ENCODE data around the gene LYPLAL1. TPM values are rescaled to one million over a fixed set of nuclear protein-coding genes. Genes with fewer than 3 reads are reported as not detected.

Gene LYPLAL1
- total and polyA plus RNA-seq, 9 of the 15 experiments (the other 6 are each of a cell fraction or from before 2014, with no cell fraction given): 14.9 to 179 (median 46.3) TPM

- ChIA-PET POLR2A (no interaction called here), CTCF (ENCODE audit: low intra/inter-chr PET ratio) (no interaction called here)
- no peaks in the 10 kb centered on the region for H3K36me3 ChIP-seq (ENCODE audit: control insufficient read depth, insufficient read depth, low read length)
- no peaks in the 10 kb centered on the region for H3K9me3 ChIP-seq (replicated peaks; ENCODE audit: control insufficient read depth, insufficient read depth, low read depth, low read length)
- no peaks in the 10 kb centered on the region for H3K79me2 ChIP-seq (ENCODE audit: control insufficient read depth, insufficient read depth, low read length)
- ATAC-seq (no peak), DNase-seq (ENCODE audit: extremely low read depth in 1 of 4, low spot score in 3 of 4) (no peak), FAIRE-seq (no peak)
- no peak overlapping the region for H3K27ac ChIP-seq (ENCODE audit: extremely low read depth, low read depth, low read length)
- H3K9ac ChIP-seq (ENCODE audit: insufficient read depth in 1 of 2, low read depth in 2 of 2, low read length in 2 of 2): no peak overlapping the region
- H2AFZ ChIP-seq (ENCODE audit: low read depth, low read length): no peak overlapping the region
- in situ Hi-C loops (cut with MboI) (no loop called here), intact Hi-C loops (cut with micrococcal nuclease) (no loop called here)
- TF ChIP-seq ZKSCAN3 (CRISPR knock-in tag; IDR thresholded peaks at IDR 0.05) (no peak), PHF21A (IDR thresholded peaks at IDR 0.05; ENCODE audit: borderline replicate concordance, low read depth) (no peak), MTA3 (IDR thresholded peaks at IDR 0.05; ENCODE audit: borderline replicate concordance) (no peak), HNRNPH1 (optimal IDR thresholded peaks at IDR 0.05; ENCODE audit: low read depth, low read length) (no peak), HMG20A (CRISPR knock-in tag; conservative IDR thresholded peaks at IDR 0.05) (no peak), CHD2 (IDR thresholded peaks at IDR 0.05; ENCODE audit: low read depth, low read length) (no peak), ZNF583 (CRISPR knock-in tag; IDR thresholded peaks at IDR 0.05) (no peak), POLR2A (conservative IDR thresholded peaks at IDR 0.05) (no peak), CBFB (CRISPR knock-in tag; IDR thresholded peaks at IDR 0.05) (no peak), BCOR (IDR thresholded peaks at IDR 0.05) (no peak), ERF (CRISPR knock-in tag; IDR thresholded peaks at IDR 0.05) (no peak), SAFB (IDR thresholded peaks at IDR 0.05; ENCODE audit: borderline replicate concordance, low read depth, low read length) (no peak), DDX20 (tag; IDR thresholded peaks at IDR 0.05; ENCODE audit: low read depth) (no peak), EP400 (IDR thresholded peaks at IDR 0.05) (no peak)
- H3K27me3 ChIP-seq (ENCODE audit: control insufficient read depth in 2 of 2, insufficient read depth in 2 of 2, low read length in 2 of 2): no peaks in the 10 kb centered on the region
- BruUV-seq (replicated peaks): no TSS peak
- H3K4me3 ChIP-seq: no peak overlapping the region
- H3K9me1 ChIP-seq (ENCODE audit: control insufficient read depth, insufficient read depth, low read length): no peaks in the 10 kb centered on the region
- H3K4me1 ChIP-seq (replicated peaks in 1 of 2; ENCODE audit: control insufficient read depth in 2 of 2, insufficient read depth in 2 of 2, low read length in 2 of 2): no peaks in the 10 kb centered on the region
- no peaks in the 10 kb centered on the region for H4K20me1 ChIP-seq (replicated peaks; ENCODE audit: control insufficient read depth, insufficient read depth, low read length)
- no peak overlapping the region for H3K4me2 ChIP-seq (ENCODE audit: insufficient read depth, low read length)
- WGBS (ENCODE audit: insufficient coverage, low coverage, missing lambda C conversion rate): 55% methylated on average over 2 of the region's 2 CpGs
These were observed 44.7 kb upstream of the LYPLAL1 start for GRCh38 chr1:219128957-219129356.
